ENCODE results near the gene YIPF1.
"Not testable (repeated sequence)": the region's sequence is repeated elsewhere in the genome, so short reads cannot be mapped to it uniquely, and the experiment has no call there.

YIPF1 gene

DNA sequence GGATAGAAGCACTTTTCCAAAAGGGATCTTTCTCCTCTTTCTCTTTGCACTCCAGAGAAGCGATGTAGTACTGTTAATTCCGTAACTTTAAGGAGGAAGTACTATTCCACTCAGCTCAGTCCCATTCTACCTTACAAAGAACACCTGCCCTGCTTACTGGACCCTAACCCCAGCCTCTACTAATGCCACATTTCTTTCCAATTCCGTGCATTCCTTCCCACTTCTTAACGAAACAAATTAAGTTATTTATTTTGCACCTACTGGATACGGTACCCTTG, 52.0 kb downstream of the YIPF1 start:
- no peak for DNase-seq

DNA sequence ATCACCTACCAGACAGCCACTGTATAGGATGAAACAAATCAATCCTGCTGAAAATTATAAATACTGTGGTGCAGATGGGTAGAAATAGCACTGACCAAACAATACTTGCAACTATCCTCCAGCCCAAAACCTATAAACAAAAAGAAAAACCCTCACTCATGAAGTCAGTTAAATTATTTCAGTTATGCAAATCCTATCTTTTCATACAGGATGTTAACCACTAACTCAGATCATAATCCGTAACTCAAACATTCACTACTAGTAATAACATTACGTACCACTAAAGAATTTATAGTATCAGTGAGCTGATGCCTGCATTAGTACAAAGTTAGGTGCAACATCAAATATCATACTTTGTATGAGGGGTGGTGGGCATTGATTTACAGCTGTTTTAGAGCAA, 54.1 kb downstream of the YIPF1 start:
- no peak for DNase-seq

DNA sequence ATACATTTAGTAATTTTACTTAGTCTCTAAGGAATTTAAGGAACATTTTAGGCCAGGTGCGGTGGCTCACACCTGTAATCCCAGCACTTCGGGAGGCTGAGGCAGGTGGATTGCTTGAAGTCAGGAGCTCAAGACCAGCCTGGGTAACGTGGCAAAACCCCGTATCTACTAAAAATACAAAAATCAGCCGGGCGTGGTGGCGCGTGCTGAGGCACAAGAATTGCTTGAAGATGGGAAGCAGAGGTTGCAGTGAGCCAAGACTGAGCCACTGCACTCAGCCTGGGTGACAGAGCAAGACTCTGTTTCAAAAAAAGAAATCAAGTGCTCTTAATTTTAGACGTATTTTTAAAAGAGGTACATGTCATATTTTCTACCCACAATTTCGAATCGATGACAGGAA, 54.8 kb downstream of the YIPF1 start:
- no peak for DNase-seq

DNA sequence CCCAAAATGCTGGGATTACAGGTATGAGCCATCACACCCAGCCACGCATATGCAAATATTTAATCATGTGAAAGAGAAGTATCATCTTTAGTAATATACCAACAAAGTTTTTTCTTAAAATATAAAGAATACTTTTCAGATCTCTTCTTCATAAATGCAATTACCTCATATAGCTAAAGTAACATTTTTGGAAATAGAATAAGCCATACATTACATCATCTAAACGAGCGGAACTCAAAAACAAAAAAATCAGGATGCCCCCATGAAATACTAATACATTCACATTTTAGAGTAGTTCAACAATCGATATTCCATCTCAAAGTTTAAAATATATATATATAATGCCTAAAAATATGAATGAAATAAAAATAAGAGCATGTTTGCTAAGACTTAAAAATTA, 56.2 kb downstream of the YIPF1 start:
- no peak for DNase-seq

DNA sequence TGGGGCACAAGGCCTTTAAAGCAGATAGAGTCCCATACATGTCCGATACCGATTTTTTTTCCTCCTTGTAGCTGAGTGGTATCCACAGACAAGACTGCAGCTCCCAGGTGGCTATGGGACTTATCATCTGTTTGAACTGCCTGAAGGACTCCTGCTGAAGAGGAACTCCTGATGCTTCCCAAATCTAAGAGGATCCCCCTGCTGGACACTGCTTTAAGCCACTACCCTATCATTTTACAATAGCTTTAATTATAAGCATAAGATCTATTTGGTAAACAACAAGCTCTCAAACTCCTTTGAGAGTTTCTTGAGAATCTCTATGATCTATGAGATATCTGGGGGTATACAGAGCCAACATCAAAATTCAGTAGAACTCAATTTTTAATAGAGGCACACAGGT, 63.2 kb downstream of the YIPF1 start:
- DNase-seq = no peak

DNA sequence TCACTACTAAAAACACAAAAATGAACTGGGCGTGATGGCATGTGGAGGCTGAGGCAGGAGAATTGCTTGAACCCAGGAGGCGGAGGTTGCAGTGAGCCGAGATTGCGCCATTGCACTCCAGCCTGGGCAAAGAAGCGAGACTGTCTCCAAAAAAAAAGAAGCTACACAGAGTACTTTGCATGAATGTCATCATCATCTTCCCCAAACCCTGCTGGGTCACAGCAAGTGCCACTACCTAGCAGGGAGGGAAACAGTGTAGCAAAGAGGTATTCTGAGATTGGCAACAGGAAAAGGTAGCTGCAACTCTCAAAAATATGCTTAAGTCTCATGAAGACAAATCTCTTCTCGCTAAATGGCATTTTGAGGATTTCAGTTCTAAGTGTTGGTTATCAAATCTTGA, 64.3 kb downstream of the YIPF1 start:
- no peak for DNase-seq

DNA sequence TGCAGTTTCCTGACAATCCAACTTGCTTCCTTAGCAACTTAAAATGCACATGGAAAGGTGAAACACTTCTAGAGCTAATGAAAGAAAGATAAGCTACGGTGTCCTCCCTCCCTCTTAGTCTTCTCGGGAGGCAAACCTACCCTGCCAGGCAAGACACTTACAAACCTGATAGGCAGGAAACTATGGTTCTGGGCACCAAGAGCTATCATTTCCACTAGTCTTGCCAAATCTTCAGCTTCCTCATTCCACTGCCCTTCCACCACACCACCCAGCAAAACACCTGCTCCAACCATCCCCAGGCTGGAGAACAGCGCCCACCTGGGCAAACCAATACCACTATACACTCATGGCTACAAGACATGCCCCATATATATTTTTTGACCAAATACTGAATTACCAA, 66.7 kb downstream of the YIPF1 start:
- DNase-seq = peak; percentile 78

DNA sequence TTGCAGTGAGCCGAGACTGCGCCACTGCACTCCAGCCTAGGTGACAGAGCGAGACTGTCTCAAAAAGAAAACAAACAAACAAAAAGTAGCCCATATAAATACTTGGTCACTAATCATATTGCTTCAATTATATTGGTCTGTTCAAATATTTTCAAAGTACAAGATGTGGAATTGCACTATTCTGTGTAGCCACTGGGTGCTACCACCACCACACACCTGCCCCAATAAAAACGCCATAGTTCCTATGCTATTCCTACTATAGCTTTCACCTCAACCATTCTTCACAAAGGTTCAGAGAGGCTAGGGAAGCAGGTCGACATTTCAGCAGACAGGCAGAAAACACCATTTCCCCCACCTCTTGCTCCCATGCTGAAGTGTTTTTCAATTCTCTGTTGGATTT, 68.2 kb downstream of the YIPF1 start:
- DNase-seq = no peak

DNA sequence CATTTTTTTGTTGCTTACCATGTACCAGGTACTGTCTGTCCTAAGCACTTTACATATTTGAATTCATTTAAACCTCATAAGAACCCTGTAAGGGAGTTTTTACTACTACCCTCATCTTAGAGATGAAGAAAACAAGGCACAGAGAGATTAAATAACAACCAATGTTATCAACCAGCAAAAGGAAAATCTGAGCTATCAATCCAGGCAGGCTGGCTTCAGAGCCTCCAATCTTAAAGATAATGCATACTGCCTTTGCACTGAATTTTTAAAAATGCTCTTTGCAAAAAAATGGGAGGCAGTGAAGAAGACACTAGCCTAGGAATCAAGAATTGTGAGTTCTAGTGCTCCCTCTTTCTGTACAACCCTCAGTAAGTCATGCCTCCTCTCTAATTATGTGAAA, 70.2 kb downstream of the YIPF1 start:
- no peak for DNase-seq

DNA sequence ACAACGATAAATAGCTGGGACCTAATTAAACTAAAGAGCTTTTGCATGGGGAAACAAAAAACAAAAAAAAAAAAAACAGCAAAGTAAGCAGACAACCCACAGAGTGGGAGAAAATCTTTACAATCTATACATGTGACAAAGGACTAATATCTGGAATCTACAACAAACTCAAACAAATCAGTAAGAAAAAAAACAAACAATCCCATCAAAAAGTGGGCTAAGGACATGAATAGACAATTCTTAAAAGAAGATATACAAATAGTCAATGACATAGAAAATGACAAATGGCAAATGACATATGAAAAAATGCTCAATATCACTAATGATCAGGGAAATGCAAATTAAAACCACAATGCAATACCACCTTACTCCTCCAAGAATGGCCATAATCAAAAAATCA, 73.0 kb downstream of the YIPF1 start:
- DNase-seq = not testable (repeated sequence)

DNA sequence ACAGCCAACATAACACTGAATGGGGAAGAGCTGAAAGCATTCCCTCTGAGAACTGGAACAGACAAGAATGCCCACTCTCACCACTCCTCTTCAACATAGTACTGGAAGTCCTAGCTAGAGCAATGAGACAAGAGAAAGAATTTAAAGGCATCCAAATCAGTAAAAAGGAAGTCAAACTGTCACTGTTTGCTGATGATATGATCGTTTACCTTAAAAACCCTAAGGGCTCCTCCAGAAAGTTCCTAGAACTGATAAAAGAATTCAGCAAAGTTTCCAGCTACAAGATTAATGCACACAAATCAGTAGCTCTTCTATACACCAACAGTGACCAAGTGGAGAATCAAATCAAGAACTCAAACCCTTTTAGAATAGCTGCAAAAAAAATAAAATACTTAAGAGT, 74.1 kb downstream of the YIPF1 start:
- DNase-seq = not testable (repeated sequence)

DNA sequence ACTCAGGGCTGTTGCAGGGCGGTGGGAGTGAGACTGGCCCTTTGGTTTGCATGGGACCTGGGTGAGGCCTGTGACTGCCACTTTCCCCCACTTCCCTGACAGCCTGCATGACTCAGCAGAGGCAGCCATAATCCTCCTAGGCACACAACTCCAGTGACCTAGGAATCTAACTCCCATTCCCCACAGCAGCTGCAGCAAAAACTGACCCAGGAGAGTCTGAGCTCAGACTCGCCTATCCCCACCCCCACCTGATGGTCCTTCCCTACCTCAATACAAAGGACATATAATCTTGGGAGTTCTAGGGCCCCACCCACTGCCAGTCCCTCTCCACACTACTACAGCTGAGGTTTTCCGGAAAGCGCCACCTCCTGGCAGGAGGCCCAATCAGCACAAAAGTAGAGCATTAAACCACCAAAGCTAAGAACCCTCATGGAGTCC, 78.2 kb downstream of the YIPF1 start:
- no peak for DNase-seq

DNA sequence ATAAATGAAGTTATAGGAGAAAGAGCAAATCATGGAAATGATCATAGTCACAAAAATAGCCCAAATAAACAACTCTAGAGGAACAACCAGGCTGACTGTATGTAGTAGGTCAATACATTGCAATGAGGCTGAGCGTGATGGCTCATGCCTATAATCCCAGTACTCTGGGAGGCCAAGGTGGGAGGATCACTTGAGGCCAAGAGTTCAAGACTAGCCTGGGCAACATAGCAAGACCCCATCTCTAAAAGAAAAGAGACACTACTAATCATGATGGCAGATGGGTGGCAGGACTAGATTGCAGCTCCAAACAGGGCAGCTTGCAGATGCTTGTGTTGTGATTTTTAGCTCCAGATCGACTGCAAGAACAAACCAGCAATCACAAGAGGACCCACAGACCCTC, 79.1 kb downstream of the YIPF1 start:
- DNase-seq = no peak

DNA sequence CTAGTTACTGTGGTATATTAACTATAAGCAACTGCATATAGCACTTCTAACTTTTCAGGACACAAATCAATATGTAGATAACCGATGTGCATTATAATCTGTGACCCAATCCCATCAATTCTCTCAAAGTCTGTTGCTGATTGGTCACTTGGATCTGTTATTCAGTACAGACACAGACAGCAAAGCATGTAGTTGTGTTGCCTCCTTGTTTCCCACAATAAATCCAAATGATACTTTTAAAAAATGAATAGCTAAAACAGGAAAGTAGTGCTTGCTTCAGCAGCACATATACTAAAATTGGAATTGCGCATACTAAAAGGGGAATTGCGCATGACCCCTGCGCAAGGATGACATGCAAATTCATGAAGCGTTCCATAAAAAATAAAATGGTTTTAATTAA, 79.6 kb downstream of the YIPF1 start:
- no peak for DNase-seq

DNA sequence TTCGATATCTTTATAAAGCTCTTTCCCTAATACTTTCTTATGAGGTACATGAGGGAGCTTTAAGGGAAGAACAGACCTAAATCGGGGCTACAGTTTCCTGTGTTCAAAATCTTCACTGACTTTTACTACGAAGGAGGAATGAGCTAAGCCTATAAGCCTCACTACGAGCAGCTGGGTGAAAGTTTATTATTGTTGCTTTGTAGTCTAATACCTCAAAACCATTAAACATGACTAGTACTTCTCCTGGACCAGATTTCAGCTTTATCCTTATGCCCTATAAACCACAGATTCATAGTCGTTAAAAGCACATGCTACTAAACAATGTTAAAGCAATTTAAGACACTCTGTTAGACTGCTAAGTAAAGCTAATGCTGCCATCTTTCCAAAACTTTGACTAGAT, 81.7 kb downstream of the YIPF1 start:
- DNase-seq = no peak

DNA sequence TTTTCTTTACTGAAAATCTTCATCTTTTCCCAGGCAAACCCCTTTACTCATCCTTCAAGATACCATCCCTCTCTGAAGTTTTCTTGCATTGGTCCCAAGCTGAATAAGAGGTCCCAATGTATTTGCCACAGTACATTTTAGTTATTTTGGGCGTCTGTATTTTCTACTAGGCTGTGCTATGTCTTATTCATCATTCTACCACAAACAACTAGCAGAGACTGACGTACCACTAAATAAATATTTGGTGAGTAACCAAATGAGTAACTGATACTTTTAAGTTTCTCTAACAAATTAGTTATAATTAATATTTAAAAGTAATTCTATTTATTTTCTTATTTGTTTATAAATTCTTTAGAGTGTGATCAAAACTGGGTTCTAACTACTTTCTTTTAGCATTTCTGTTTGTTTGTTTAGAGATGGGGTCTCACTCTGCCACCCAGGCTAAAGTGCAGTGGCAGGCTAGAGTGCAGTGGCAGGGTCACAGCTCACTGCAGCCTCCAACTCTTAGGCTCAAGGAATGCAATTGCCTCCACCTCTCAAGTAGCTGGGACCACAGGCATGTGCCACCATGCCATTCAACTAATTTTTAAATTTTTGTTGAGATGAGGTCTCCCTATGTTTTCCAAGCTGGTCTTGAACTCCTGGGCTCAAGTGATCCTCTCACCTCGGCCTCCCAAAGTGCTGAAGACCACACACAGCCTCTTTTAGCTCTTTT, 84.6 kb downstream of the YIPF1 start:
- no peak for DNase-seq

DNA sequence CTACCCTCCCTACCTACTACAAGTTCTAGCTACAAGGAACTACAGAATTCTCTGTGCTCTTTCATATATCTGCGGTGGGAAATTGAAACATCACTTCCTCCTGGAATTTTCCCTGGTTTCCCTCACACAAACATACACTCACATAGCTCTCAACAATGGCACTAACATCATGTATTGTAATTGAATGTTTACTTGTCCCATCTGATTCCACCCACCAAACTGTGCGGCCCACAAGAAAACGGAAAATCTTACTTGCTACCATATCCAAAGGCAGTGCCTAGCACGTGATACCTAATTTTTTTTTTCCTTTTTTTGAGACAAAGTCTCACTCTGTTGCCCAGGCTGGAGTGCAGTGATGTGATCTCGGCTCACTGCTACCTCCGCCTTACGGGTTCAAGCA, 85.4 kb downstream of the YIPF1 start:
- no peak for DNase-seq

Measured in GF-D8 (cell line).